Brain pericyte (primary cell): Measurements from ENCODE around the gene KLK1.
"Not testable (repeated sequence)": the region's sequence is repeated elsewhere in the genome, so short reads cannot be mapped to it uniquely, and the experiment has no call there.

Experiments used
- DNase-seq: peaks from one replicate; pipeline ENCODE4 v3.0.0-alpha.2; 2012; ENCODE audit warnings: low read depth, low spot score

Gene KLK1

GRCh38 chr19:50794074-50794875 is 29.3 kb downstream of the KLK1 start:
- no peak for DNase-seq

- DNase-seq = no peak
These were observed 30.0 kb downstream of the KLK1 start for GRCh38 chr19:50793558-50794065.

- no peak for DNase-seq
These were observed 31.0 kb downstream of the KLK1 start for GRCh38 chr19:50792272-50793250.

- no peak for DNase-seq
These were observed 31.9 kb downstream of the KLK1 start for GRCh38 chr19:50791594-50792271.

- no peak for DNase-seq
These were observed 32.6 kb downstream of the KLK1 start for GRCh38 chr19:50790922-50791467.

- no peak for DNase-seq
These were observed 33.2 kb downstream of the KLK1 start, which contains the start of gene ACP4 for GRCh38 chr19:50790396-50790795. Gene ACP4 (plus strand): TSS chr19:50790415. CDS start chr19:50790415, 0 bp downstream.

- DNase-seq = no peak
These were observed 38.3 kb downstream of the KLK1 start for GRCh38 chr19:50785329-50785728.

- DNase-seq = no peak
These were observed 38.9 kb downstream of the KLK1 start for GRCh38 chr19:50784710-50785109.

GRCh38 chr19:50783848-50784152 is 39.8 kb downstream of the KLK1 start:
- not testable (repeated sequence) for DNase-seq

- no peak for DNase-seq
These were observed 42.7 kb downstream of the KLK1 start for GRCh38 chr19:50780753-50781435.

GRCh38 chr19:50779504-50780457 is 43.8 kb downstream of the KLK1 start:
- DNase-seq = no peak

- no peak for DNase-seq
These were observed 44.6 kb downstream of the KLK1 start for GRCh38 chr19:50778906-50779430.

GRCh38 chr19:50777830-50778303 is 45.7 kb downstream of the KLK1 start:
- DNase-seq = no peak

GRCh38 chr19:50777261-50777660 is 46.3 kb downstream of the KLK1 start:
- DNase-seq = no peak

GRCh38 chr19:50776131-50776530 is 47.5 kb downstream of the KLK1 start:
- DNase-seq = no peak

- not testable (repeated sequence) for DNase-seq
These were observed 50.1 kb downstream of the KLK1 start for GRCh38 chr19:50773454-50773853.

- not testable (repeated sequence) for DNase-seq
These were observed 50.7 kb downstream of the KLK1 start for GRCh38 chr19:50772912-50773311.

- DNase-seq = no peak
These were observed 51.1 kb downstream of the KLK1 start for GRCh38 chr19:50772476-50772875.

GRCh38 chr19:50770888-50771287 is 52.7 kb downstream of the KLK1 start:
- DNase-seq = no peak
